HCT116 (cell line): ENCODE data around the gene AXIN1. TPM values are rescaled to one million over a fixed set of nuclear protein-coding genes. Genes with fewer than 3 reads are reported as not detected.

ENCODE experiments used
- ATAC-seq: fragments of 200-7000 bp; cut with Tn5 transposase; 2 replicates; pipeline ENCODE4 v1.9.1; 2020; ENCODE audit warnings: mild to moderate bottlenecking, moderate library complexity
- BruUV-seq: library from RNA; stranded (reverse); fragments of 400-500 nt; replicated peaks from 2 replicates; lab custom pipeline; 2021; lab: Mats Ljungman, UMichigan
- CTCF ChIA-PET: fragments of 300-600 bp; sonication (Branson Sonifier 250); formaldehyde crosslinking; loops from one replicate; lab custom pipeline; 2021; ENCODE audit warnings: antibody characterized with exemption; lab: Charles Lee
- POLR2A ChIA-PET: fragments of 300-600, 350-600 bp; sonication (Branson Sonifier 250); formaldehyde crosslinking; loops from one replicate; lab custom pipeline; 2021; ENCODE audit warnings: antibody characterized with exemption; lab: Charles Lee
- RAD21 ChIA-PET, 2 experiments: fragments of 300-600 bp; sonication (Branson Sonifier 250); formaldehyde crosslinking; loops; one replicate each; lab custom pipeline; 2023; ENCODE audit warnings: low total read pairs in 2 of 2; ENCODE audit not compliant: uncharacterized antibody in 2 of 2, unreplicated experiment in 2 of 2, low non-redundant PET in 1 of 2; lab: Charles Lee
- DNase-seq: peaks from one replicate; pipeline ENCODE4 v3.0.0-alpha.2; 2010; ENCODE audit warnings: low read depth, low spot score
- H2AFZ ChIP-seq: fragments of 200-600 bp; shearing (Covaris generic), sonication (generic); 2 replicates; pipeline ENCODE4 v1.6.1; 2017; ENCODE audit warnings: low read depth, mixed run types, mixed read lengths, antibody characterized with exemption, low read length; ENCODE audit not compliant: poor library complexity, severe bottlenecking
- H3K27ac ChIP-seq: 2 replicates; pipeline ENCODE4 v1.5.1; 2012; ENCODE audit warnings: low read depth, low read length
- H3K27me3 ChIP-seq: fragments of 200-600 bp; sonication (generic); 2 replicates; pipeline ENCODE4 v1.6.1; 2016; ENCODE audit warnings: mixed run types, low read length, mixed read lengths; ENCODE audit not compliant: insufficient read depth
- H3K36me3 ChIP-seq, 2 experiments: fragments of 200-500 bp in 1 of 2; fragments of 200-600 bp in 1 of 2; sonication (Bioruptor generic) in 1 of 2; sonication (generic) in 1 of 2; 2 replicates each; pipeline versions ENCODE4 v1.5.1 to v1.6.1; 2014 to 2016; ENCODE audit warnings: low read length in 2 of 2, inconsistent platforms in 1 of 2, mixed read lengths in 1 of 2, mixed run types in 1 of 2; ENCODE audit not compliant: insufficient read depth in 2 of 2, control insufficient read depth in 1 of 2
- H3K4me1 ChIP-seq, 2 experiments: fragments of 200-600 bp in 1 of 2; sonication (generic) in 1 of 2; 2 replicates each; pipeline versions ENCODE4 v1.5.1 to v1.6.1; 2012 to 2017; ENCODE audit warnings: low read length in 2 of 2, inconsistent platforms in 1 of 2, mild to moderate bottlenecking in 1 of 2, mixed read lengths in 1 of 2, mixed run types in 1 of 2, moderate library complexity in 1 of 2; ENCODE audit not compliant: insufficient read depth in 2 of 2, control insufficient read depth in 1 of 2
- H3K4me2 ChIP-seq: fragments of 200-600 bp; sonication (generic); 2 replicates; pipeline ENCODE4 v1.6.1; 2017; ENCODE audit warnings: mixed run types, low read length, mixed read lengths
- H3K4me3 ChIP-seq, 2 experiments: fragments of 200-600 bp in 1 of 2; sonication (generic) in 1 of 2; replicated peaks in 1 of 2; 2 replicates each; pipeline ENCODE4 v1.5.1; 2011 to 2016; ENCODE audit warnings: low read length in 2 of 2, control low read depth in 1 of 2, low read depth in 1 of 2, mild to moderate bottlenecking in 1 of 2, mixed read lengths in 1 of 2, mixed run types in 1 of 2
- H3K79me2 ChIP-seq: fragments of 200-600 bp; sonication (generic); 2 replicates; pipeline ENCODE4 v1.6.1; 2017; ENCODE audit warnings: mild to moderate bottlenecking, mixed run types, low read length, moderate library complexity, mixed read lengths; ENCODE audit not compliant: insufficient read depth
- H3K9ac ChIP-seq: fragments of 200-600 bp; sonication (generic); 2 replicates; pipeline ENCODE4 v1.6.1; 2016; ENCODE audit warnings: low read length, mixed read lengths
- H3K9me2 ChIP-seq: fragments of 200-600 bp; sonication (generic), shearing (Covaris generic); 2 replicates; pipeline ENCODE4 v1.6.1; 2017; ENCODE audit warnings: mixed run types, mild to moderate bottlenecking, moderate library complexity; ENCODE audit not compliant: insufficient read depth
- H3K9me3 ChIP-seq, 2 experiments: fragments of 200-500 bp in 1 of 2; fragments of 200-600 bp in 1 of 2; sonication (Bioruptor generic) in 1 of 2; sonication (generic) in 1 of 2; 2 replicates each; pipeline ENCODE4 v1.6.1; 2014 to 2017; ENCODE audit warnings: low read length in 2 of 2, mixed read lengths in 2 of 2, inconsistent platforms in 1 of 2, low read depth in 1 of 2, mild to moderate bottlenecking in 1 of 2, mixed run types in 1 of 2, moderate library complexity in 1 of 2; ENCODE audit not compliant: control insufficient read depth in 1 of 2, insufficient read depth in 1 of 2
- H4K20me1 ChIP-seq: fragments of 200-600 bp; sonication (generic), shearing (Covaris generic); 2 replicates; pipeline ENCODE4 v1.6.1; 2017; ENCODE audit warnings: mixed run types, mild to moderate bottlenecking, moderate library complexity; ENCODE audit not compliant: insufficient read depth
- CBX3 ChIP-seq: IDR thresholded peaks from 2 replicates; pipeline ENCODE4 v1.6.1; 2012; ENCODE audit warnings: low read depth
- CEBPB ChIP-seq: IDR thresholded peaks from 2 replicates; pipeline ENCODE4 v1.6.1; 2012; ENCODE audit warnings: low read depth
- CTCF ChIP-seq, 3 experiments: fragments of 200-600 bp in 1 of 3; sonication (generic) in 1 of 3; IDR thresholded peaks in 2 of 3; conservative IDR thresholded peaks in 1 of 3; 2 replicates each; pipeline ENCODE4 v1.5.1; 2012 to 2017; ENCODE audit warnings: low read depth in 2 of 3, low read length in 2 of 3, antibody characterized with exemption in 1 of 3, borderline replicate concordance in 1 of 3, control low read depth in 1 of 3, mild to moderate bottlenecking in 1 of 3, mixed read lengths in 1 of 3, mixed run types in 1 of 3, moderate library complexity in 1 of 3; ENCODE audit not compliant: insufficient read depth in 1 of 3
- ELF1 ChIP-seq: IDR thresholded peaks from 2 replicates; pipeline ENCODE4 v1.6.1; 2012; ENCODE audit warnings: low read depth, borderline replicate concordance
- EZH2phosphoT487 ChIP-seq: fragments of 200-600 bp; IDR thresholded peaks from 2 replicates; pipeline ENCODE4 v1.6.1; 2018; ENCODE audit warnings: antibody characterized with exemption, borderline replicate concordance
- FOSL1 ChIP-seq: IDR thresholded peaks from 2 replicates; pipeline ENCODE4 v1.6.1; 2012; ENCODE audit warnings: low read depth
- JUND ChIP-seq: IDR thresholded peaks from 2 replicates; pipeline ENCODE4 v1.6.1; 2012
- MAX ChIP-seq: IDR thresholded peaks from 2 replicates; pipeline ENCODE4 v1.6.1; 2012
- POLR2A ChIP-seq: IDR thresholded peaks from 2 replicates; pipeline ENCODE4 v1.7.0; 2011; ENCODE audit warnings: borderline replicate concordance; ENCODE audit not compliant: insufficient read depth, insufficient read length; ENCODE audit errors: extremely low read depth
- RAD21 ChIP-seq: IDR thresholded peaks from 2 replicates; pipeline ENCODE4 v1.6.1; 2012; ENCODE audit warnings: low read depth, mild to moderate bottlenecking
- REST ChIP-seq: IDR thresholded peaks from 2 replicates; pipeline ENCODE4 v1.6.1; 2012; ENCODE audit warnings: low read depth
- SIN3A ChIP-seq: IDR thresholded peaks from 2 replicates; pipeline ENCODE4 v1.6.1; 2012; ENCODE audit warnings: low read depth
- SP1 ChIP-seq: IDR thresholded peaks from 2 replicates; pipeline ENCODE4 v1.6.1; 2012; ENCODE audit warnings: low read depth
- SRF ChIP-seq: IDR thresholded peaks from 2 replicates; pipeline ENCODE4 v1.6.1; 2012; ENCODE audit warnings: low read depth
- TCF7L2 ChIP-seq: IDR thresholded peaks from 2 replicates; pipeline ENCODE4 v1.7.0; 2011; ENCODE audit warnings: borderline replicate concordance, inconsistent platforms; ENCODE audit not compliant: insufficient read depth, insufficient read length; ENCODE audit errors: extremely low read depth
- YY1 ChIP-seq: IDR thresholded peaks from 2 replicates; pipeline ENCODE4 v1.6.1; 2011; ENCODE audit warnings: low read length, low read depth, moderate library complexity, mild to moderate bottlenecking; ENCODE audit not compliant: insufficient replicate concordance; ENCODE audit errors: extremely low read depth
- ZNF274 ChIP-seq: fragments of 200-500 bp; sonication (Bioruptor generic); IDR thresholded peaks from 2 replicates; pipeline ENCODE4 v1.6.1; 2014; ENCODE audit warnings: mild to moderate bottlenecking, low read depth, low read length, inconsistent platforms
- intact Hi-C: fragments of 100-400 bp; cut with micrococcal nuclease; formaldehyde crosslinking; loops from 2 replicates; pipeline ENCODE4 v1.10.0; 2022
- total RNA-seq: library from RNA; stranded (reverse); gene quantifications from one replicate; pipeline ENCODE4 v1.2.1, GENCODE V29; 2021; ENCODE audit not compliant: unreplicated experiment

Gene AXIN1
- total RNA-seq, 1 experiment from 2014 or later = 20.2 TPM

- Histone ChIP-seq H3K27me3 (no peaks in the 10 kb centered on the region), H3K27ac (no peak overlapping the region), H3K4me1 (peaks cover 2 to 7% of the 10 kb centered on the region in 2 experiments; a peak in 1 of 4 replicates), H3K36me3 (0 out of 4 replicates have a peak, but pooled peaks cover 0 to 4% of the 10 kb centered on the region in 2 experiments), H3K9ac (no peak overlapping the region), H3K4me2 (no peak overlapping the region), H3K4me3 (no peak overlapping the region), H2AFZ (no peak overlapping the region), H4K20me1 (no peaks in the 10 kb centered on the region), H3K9me2 (no peaks in the 10 kb centered on the region), H3K79me2 (peaks cover 23% of the 10 kb centered on the region), H3K9me3 (no peaks in the 10 kb centered on the region)
- no TSS peak for BruUV-seq
- CTCF ChIA-PET = no interaction called here
- RAD21 ChIA-PET = no interaction called here
- TF ChIP-seq SRF (no peak), SP1 (no peak), ZNF274 (no peak), TCF7L2 (no peak), YY1 (no peak), CTCF (IDR thresholded peaks at IDR 0.05 in 2 of 3, conservative IDR thresholded peaks at IDR 0.05 in 1 of 3; ENCODE audit: borderline replicate concordance in 1 of 3, insufficient read depth in 1 of 3, low read depth in 2 of 3, low read length in 2 of 3) (no peak), POLR2A (no peak), JUND (no peak), RAD21 (no peak), REST (no peak), EZH2phosphoT487 (no peak), MAX (no peak), CBX3 (no peak), SIN3A (no peak), CEBPB (no peak), ELF1 (no peak), FOSL1 (no peak)
- intact Hi-C loops = loop anchor here (5.0 kb wide), 1 partner anchor 127 kb away; the partner anchor contains the start of gene LUC7L
- POLR2A ChIA-PET = no interaction called here
- ATAC-seq = no peak
- DNase-seq = no peak
Measured at GRCh38 chr16:354291-354881, 1.9 kb upstream of the AXIN1 start.
